Common myeloid progenitor, CD34-positive (primary cell): ENCODE results near the gene APBA2.
"Not testable (repeated sequence)": the region's sequence is repeated elsewhere in the genome, so short reads cannot be mapped to it uniquely, and the experiment has no call there.

Source experiments
- CTCF ChIA-PET: fragments of 350-600 bp; sonication (Branson Sonifier 250); formaldehyde crosslinking; loops from one replicate; lab custom pipeline; 2021; ENCODE audit warnings: antibody characterized with exemption; lab: Charles Lee
- POLR2A ChIA-PET: fragments of 350-600 bp; sonication (Branson Sonifier 250); formaldehyde crosslinking; loops from one replicate; lab custom pipeline; 2021; ENCODE audit warnings: antibody characterized with exemption; lab: Charles Lee
- DNase-seq, 3 donors: peaks; one replicate each; pipeline versions ENCODE4 v3.0.0 to v3.0.0-alpha.2; 2013
- H3K27ac ChIP-seq, 2 experiments: 1 replicate in 1 of 2; 2 replicates in 1 of 2; pipeline ENCODE4 v1.7.0; 2013; ENCODE audit warnings: inconsistent platforms in 2 of 2, low read length in 2 of 2, mild to moderate bottlenecking in 2 of 2, low read depth in 1 of 2, moderate library complexity in 1 of 2; ENCODE audit not compliant: severe bottlenecking in 2 of 2, insufficient read depth in 1 of 2, poor library complexity in 1 of 2
- H3K27me3 ChIP-seq, 5 experiments: replicated peaks in 2 of 5; 1 replicate in 3 of 5; 2 replicates in 2 of 5; pipeline versions ENCODE4 v1.6.1 to v1.7.0; 2013; ENCODE audit warnings: low read length in 4 of 5, mild to moderate bottlenecking in 2 of 5, moderate library complexity in 2 of 5, inconsistent platforms in 1 of 5; ENCODE audit not compliant: insufficient read depth in 5 of 5, control insufficient read depth in 4 of 5
- H3K36me3 ChIP-seq, 4 experiments: 1 replicate in 2 of 4; 2 replicates in 2 of 4; pipeline versions ENCODE4 v1.6.1 to v1.7.0; 2013; ENCODE audit warnings: low read length in 3 of 4, control low read depth in 1 of 4, mild to moderate bottlenecking in 1 of 4; ENCODE audit not compliant: control insufficient read depth in 4 of 4, insufficient read depth in 4 of 4
- H3K4me1 ChIP-seq, 4 experiments: 1 replicate in 3 of 4; 2 replicates in 1 of 4; pipeline versions ENCODE4 v1.6.1 to v1.7.1; 2013; ENCODE audit warnings: low read length in 3 of 4, mild to moderate bottlenecking in 3 of 4, control low read depth in 1 of 4, inconsistent platforms in 1 of 4, moderate library complexity in 1 of 4; ENCODE audit not compliant: control insufficient read depth in 4 of 4, insufficient read depth in 4 of 4; ENCODE audit errors: control extremely low read depth in 1 of 4
- H3K4me3 ChIP-seq, 7 experiments: 1 replicate in 4 of 7; 2 replicates in 3 of 7; pipeline versions ENCODE4 v1.5.1 to v1.7.0; 2013; ENCODE audit warnings: mild to moderate bottlenecking in 7 of 7, low read length in 6 of 7, moderate library complexity in 6 of 7, inconsistent platforms in 2 of 7, low read depth in 2 of 7, control low read depth in 1 of 7; ENCODE audit not compliant: insufficient read depth in 4 of 7, control insufficient read depth in 1 of 7; ENCODE audit errors: extremely low read depth in 1 of 7
- H3K9me3 ChIP-seq, 5 experiments: 1 replicate in 4 of 5; 2 replicates in 1 of 5; pipeline versions ENCODE4 v1.6.1 to v1.7.1; 2013; ENCODE audit warnings: low read length in 4 of 5, mild to moderate bottlenecking in 2 of 5, inconsistent platforms in 1 of 5, low read depth in 1 of 5, moderate library complexity in 1 of 5; ENCODE audit not compliant: control insufficient read depth in 4 of 5, insufficient read depth in 2 of 5; ENCODE audit errors: control extremely low read depth in 1 of 5
- WGBS: methylation state at CpG from one replicate; pipeline ENCODE4 v1.1.5; 2013; ENCODE audit not compliant: insufficient coverage; 5-methylcytosine and 5-hydroxymethylcytosine counted together

Gene APBA2

GRCh38 chr15:28889871-28890270 is 4.1 kb downstream of the APBA2 start:
- CTCF ChIA-PET, H3K9me3 ChIP-seq, H3K27ac ChIP-seq, H3K4me3 ChIP-seq, H3K36me3 ChIP-seq, POLR2A ChIA-PET, DNase-seq: not testable (repeated sequence)
- Histone ChIP-seq H3K27me3 (peaks cover 0 to 43% (median 5%) of the 10 kb centered on the region in 5 experiments), H3K4me1 (peaks cover 0 to 18% (median 11%) of the 10 kb centered on the region in 4 experiments)
- WGBS, result 100% methylated on average over 5 of the region's 6 CpGs

DNA sequence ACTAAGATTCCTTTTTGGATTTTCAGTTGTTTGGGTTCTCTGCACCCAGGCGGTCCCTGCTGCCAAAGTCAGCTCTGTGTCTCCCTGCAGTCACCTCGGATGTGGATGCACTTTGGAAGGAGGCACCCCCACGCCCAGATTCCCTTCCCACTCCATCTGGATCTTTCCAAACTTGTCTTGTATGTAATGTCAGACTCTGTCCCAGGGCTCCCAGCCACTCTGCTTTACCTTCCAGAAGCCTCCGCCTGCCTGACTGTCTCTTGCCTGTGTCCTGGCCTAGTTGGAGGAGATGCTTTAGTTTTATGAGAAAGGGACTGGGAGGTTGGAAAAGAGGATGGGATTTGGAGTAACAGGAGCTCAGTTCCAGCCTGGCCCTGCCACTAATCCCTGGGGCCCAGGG is 4.5 kb downstream of the APBA2 start:
- 96% methylated on average over 4 of the region's 4 CpGs for WGBS

DNA sequence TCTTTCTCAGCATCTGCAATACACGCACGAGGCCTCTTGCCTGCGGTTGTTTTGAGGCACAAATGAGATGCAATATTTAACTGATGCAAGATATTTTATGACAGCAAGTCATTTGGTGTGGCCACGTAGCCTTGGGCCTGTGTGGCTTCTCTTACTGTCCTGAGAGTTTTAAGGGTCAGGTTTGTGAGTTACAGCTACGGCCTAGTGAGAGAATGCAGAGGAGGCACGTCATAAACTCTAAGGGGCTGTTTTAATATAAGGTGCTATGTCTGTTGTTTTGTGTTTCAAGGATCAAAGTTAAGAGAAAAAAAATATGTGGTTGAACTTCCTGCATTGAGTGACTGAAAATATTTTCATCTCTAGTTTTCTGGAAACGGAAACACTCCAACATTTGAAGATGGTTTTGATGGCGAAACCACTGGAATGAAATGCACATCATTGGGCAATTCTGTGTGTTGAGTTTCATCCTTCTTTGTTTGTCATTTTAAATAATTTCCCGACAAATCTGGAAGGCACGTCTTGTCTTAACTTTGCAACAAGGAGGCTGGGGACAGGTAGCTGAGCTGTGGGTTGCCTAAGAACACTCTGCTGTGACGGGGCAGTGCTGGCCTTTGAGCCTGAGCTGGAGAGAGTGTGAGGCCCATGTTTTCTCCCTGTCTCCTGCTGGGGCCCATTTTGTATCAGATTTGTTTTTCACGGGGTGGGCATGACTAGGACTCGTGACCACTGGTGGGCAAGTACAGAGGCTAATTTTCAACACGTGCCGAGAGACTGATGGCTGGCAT is 5.1 kb downstream of the APBA2 start:
- WGBS, result 94% methylated on average over 9 of the region's 15 CpGs
- ChIA-PET POLR2A (no interaction called here), CTCF (interaction anchor here (0.9 kb wide), 1 partner anchor 21 kb away, joined by 3 read pairs; no protein-coding TSS in a partner anchor)
- H3K27me3 ChIP-seq, result peaks cover 0 to 33% (median 5%) of the 10 kb centered on the region in 5 experiments
- no peaks in the 10 kb centered on the region for H3K9me3 ChIP-seq
- DNase-seq, result no peak
- H3K36me3 ChIP-seq, result no peaks in the 10 kb centered on the region
- no peak overlapping the region for H3K27ac ChIP-seq
- no peak overlapping the region for H3K4me3 ChIP-seq
- H3K4me1 ChIP-seq, result peaks cover 0 to 14% (median 5%) of the 10 kb centered on the region in 4 experiments

More for the DNA sequence above, 4.5 kb downstream of the APBA2 start:
- peaks cover 0 to 39% (median 5%) of the 10 kb centered on the region in 5 experiments for H3K27me3 ChIP-seq
- H3K36me3 ChIP-seq, DNase-seq, POLR2A ChIA-PET, H3K4me3 ChIP-seq, CTCF ChIA-PET, H3K27ac ChIP-seq, H3K9me3 ChIP-seq: not testable (repeated sequence)
- peaks cover 0 to 18% (median 10%) of the 10 kb centered on the region in 4 experiments for H3K4me1 ChIP-seq

DNA sequence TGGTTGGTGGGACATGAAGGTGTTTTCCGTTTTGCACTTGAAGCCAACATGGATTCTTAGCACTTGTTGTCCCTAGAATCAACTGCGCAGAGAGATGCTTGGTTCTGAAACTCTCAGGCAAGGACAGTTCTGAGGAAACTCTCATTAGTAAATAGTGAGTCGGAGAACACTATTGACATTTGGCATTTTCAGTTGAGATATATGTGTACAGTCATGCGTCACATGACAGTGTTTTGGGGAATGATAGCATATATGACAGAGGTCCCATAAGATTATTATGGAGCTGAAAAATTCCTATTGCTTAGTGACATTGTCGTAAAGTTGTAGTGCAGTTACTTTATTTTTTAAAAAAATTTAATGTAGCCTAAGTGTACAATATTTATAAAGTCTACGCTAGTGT is 5.8 kb downstream of the APBA2 start:
- Histone ChIP-seq H3K27me3 (peaks cover 0 to 27% (median 2%) of the 10 kb centered on the region in 5 experiments), H3K27ac (no peak overlapping the region), H3K4me3 (no peak overlapping the region), H3K9me3 (no peaks in the 10 kb centered on the region), H3K4me1 (peaks cover 0 to 9% (median 3%) of the 10 kb centered on the region in 4 experiments), H3K36me3 (no peaks in the 10 kb centered on the region)
- 98% methylated on average over 4 of the region's 6 CpGs for WGBS
- ChIA-PET POLR2A (no interaction called here), CTCF (interaction anchor here (0.9 to 1.0 kb wide), 2 partner anchors 20 to 28 kb away, joined by 3 read pairs; no protein-coding TSS in a partner anchor)
- DNase-seq, result no peak

DNA sequence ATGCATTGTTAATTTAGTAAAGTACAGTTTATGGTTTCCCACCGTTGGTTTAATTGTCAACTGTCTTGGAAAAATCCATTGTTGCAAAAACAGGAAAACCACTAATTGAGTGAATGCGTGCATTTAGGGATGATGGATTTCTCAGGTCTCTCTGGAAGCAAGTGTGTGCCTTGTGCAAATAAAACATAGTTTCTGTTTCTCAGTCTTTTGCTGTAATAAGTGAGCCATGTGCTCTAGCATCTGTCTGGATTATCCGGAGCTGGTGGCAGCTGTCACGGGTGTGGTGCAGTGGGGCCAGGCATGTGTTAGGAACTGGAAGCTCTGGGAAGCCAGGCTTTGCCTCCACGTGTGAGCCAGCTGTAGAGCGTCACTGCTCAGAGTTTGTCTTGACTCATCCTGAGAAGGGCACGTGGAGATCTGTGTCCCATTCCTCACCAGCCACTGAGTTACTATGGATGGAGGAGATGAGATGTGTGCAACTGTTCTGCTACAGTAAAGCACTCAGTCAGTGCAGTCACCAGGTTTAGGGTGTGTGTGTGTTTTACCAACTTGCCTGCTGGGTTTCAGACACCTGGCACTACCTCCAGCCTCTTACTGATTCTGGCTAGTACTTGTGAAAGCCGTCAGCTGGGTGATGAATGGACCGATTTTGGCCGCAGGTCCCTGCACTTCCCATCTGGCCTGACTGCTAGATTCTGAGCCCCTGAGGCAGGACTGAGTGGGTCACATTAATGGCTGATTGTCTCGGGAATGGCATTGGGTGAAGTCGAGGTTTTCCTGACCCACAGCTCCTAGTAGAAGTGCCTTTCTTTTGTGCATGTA is 7.2 kb downstream of the APBA2 start:
- Histone ChIP-seq H3K27me3 (peaks cover 0 to 13% (median 0%) of the 10 kb centered on the region in 5 experiments), H3K9me3 (no peaks in the 10 kb centered on the region), H3K4me1 (peaks cover 0 to 4% (median 0%) of the 10 kb centered on the region in 4 experiments), H3K36me3 (no peaks in the 10 kb centered on the region), H3K27ac (no peak overlapping the region), H3K4me3 (no peak overlapping the region)
- CTCF ChIA-PET, result no interaction called here
- DNase-seq, result no peak
- POLR2A ChIA-PET, result no interaction called here
- 57% methylated on average over 10 of the region's 12 CpGs for WGBS

DNA sequence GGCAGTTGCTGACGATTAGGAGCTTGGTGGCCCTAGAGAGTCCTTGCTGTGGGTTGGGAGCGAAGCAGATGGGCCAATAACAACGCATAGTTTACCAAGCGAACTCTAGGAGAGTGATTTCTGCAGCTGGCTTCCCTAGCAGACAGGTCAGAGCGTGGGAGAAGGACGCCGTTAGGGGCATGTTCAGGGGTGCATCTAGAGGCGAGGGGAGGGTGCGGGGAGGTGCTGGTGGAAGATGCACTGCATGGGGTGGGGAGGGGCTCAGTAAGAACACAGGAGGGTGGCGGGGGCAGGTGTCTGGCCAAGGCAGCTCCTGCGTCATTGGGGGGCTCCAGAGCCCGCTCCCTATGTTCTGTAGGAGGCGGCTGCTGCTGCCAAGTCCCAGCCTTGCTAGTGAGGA is 8.9 kb downstream of the APBA2 start:
- Histone ChIP-seq H3K9me3 (no peaks in the 10 kb centered on the region), H3K27ac (no peak overlapping the region), H3K4me3 (no peak overlapping the region), H3K36me3 (no peaks in the 10 kb centered on the region), H3K27me3 (no peaks in the 10 kb centered on the region), H3K4me1 (peaks cover 0 to 4% (median 0%) of the 10 kb centered on the region in 4 experiments)
- ChIA-PET CTCF (no interaction called here), POLR2A (no interaction called here)
- no peak for DNase-seq
- WGBS, result 96% methylated on average over 11 of the region's 13 CpGs
